Measurements from ENCODE around the gene ADARB2.

The ADARB2 gene

GRCh38 chr10:1536341-1536740 is 201.0 kb downstream of the ADARB2 start:
- DNase-seq (ENCODE audit: low spot score), result no peak

GRCh38 chr10:1535301-1535965 is 201.9 kb downstream of the ADARB2 start:
- TF ChIP-seq CTCF (IDR thresholded peaks at IDR 0.05; ENCODE audit: borderline replicate concordance, control extremely low read depth, extremely low read depth, insufficient read depth, missing control alignments), result no peak
- in situ Hi-C loops (cut with MboI; ENCODE audit: low sequenced_read_pairs, unreplicated experiment), result no loop called here
- no peak for DNase-seq (ENCODE audit: low spot score)

More at GRCh38 chr10:1536341-1536740, 201.0 kb downstream of the ADARB2 start:
- no peak for TF ChIP-seq CTCF (IDR thresholded peaks at IDR 0.05; ENCODE audit: borderline replicate concordance, control extremely low read depth, extremely low read depth, insufficient read depth, missing control alignments)
- in situ Hi-C loops (cut with MboI; ENCODE audit: low sequenced_read_pairs, unreplicated experiment), result no loop called here

- no peak for TF ChIP-seq CTCF (IDR thresholded peaks at IDR 0.05; ENCODE audit: borderline replicate concordance, control extremely low read depth, extremely low read depth, insufficient read depth, missing control alignments)
- in situ Hi-C loops (cut with MboI; ENCODE audit: low sequenced_read_pairs, unreplicated experiment), result no loop called here
- DNase-seq (ENCODE audit: low spot score), result no peak
Observed at GRCh38 chr10:1534820-1535219, 202.5 kb downstream of the ADARB2 start.

- in situ Hi-C loops (cut with MboI; ENCODE audit: low sequenced_read_pairs, unreplicated experiment), result no loop called here
- no peak for TF ChIP-seq CTCF (IDR thresholded peaks at IDR 0.05; ENCODE audit: borderline replicate concordance, control extremely low read depth, extremely low read depth, insufficient read depth, missing control alignments)
- DNase-seq (ENCODE audit: low spot score), result no peak
Observed at GRCh38 chr10:1532636-1533035, 204.7 kb downstream of the ADARB2 start.

GRCh38 chr10:1531883-1532597 is 205.3 kb downstream of the ADARB2 start:
- in situ Hi-C loops (cut with MboI; ENCODE audit: low sequenced_read_pairs, unreplicated experiment), result no loop called here
- TF ChIP-seq CTCF (IDR thresholded peaks at IDR 0.05; ENCODE audit: borderline replicate concordance, control extremely low read depth, extremely low read depth, insufficient read depth, missing control alignments), result no peak
- no peak for DNase-seq (ENCODE audit: low spot score)

GRCh38 chr10:1530871-1531517 is 206.3 kb downstream of the ADARB2 start:
- in situ Hi-C loops (cut with MboI; ENCODE audit: low sequenced_read_pairs, unreplicated experiment), result no loop called here
- no peak for DNase-seq (ENCODE audit: low spot score)
- no peak for TF ChIP-seq CTCF (IDR thresholded peaks at IDR 0.05; ENCODE audit: borderline replicate concordance, control extremely low read depth, extremely low read depth, insufficient read depth, missing control alignments)

Measured in GM13976 (cell line).